NCI-H526 treated with DMSO at 0.1 percent for 48 hours (cell line): ENCODE data around the gene ZSCAN10.
"Not testable (repeated sequence)": the region's sequence is repeated elsewhere in the genome, so short reads cannot be mapped to it uniquely, and the experiment has no call there.

Experiments
- DNase-seq: peaks from one replicate; lab custom pipeline; 2025; lab: John Stamatoyannopoulos, UW

The ZSCAN10 gene

DNA sequence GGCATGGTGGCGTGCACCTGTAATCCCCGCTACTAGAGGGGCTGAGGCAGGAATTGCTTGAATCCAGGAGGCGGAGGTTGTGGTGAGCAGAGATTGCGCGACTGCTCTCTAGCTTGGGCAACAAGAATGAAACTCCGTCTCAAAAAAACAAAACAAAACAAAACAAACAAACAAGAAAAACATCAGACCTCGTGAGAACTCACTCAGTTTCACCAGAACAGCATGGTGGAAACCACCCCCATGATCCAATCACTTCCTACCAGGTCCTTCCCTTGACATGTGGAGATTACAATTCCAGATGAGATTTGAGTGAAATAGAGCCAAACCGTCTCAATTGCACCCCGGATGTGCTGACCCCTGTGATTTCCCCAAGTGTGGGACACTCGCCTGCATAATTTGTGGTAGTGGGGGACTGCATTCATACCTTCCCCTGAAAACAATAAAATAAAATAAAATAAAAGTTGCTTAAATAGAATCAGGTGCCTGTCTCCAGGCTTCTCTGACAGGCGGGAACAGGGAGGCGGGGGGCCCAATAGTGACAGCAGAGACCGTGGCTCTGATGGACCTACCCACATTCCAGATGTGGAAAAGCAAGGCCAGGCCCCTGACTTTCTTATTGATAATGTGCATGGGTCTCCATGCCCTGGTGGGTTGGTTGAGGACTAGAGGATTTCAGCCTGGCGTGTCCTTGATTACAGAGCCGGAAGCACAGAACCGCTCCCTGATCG is 13.1 kb downstream of the ZSCAN10 start:
- DNase-seq, result no peak

DNA sequence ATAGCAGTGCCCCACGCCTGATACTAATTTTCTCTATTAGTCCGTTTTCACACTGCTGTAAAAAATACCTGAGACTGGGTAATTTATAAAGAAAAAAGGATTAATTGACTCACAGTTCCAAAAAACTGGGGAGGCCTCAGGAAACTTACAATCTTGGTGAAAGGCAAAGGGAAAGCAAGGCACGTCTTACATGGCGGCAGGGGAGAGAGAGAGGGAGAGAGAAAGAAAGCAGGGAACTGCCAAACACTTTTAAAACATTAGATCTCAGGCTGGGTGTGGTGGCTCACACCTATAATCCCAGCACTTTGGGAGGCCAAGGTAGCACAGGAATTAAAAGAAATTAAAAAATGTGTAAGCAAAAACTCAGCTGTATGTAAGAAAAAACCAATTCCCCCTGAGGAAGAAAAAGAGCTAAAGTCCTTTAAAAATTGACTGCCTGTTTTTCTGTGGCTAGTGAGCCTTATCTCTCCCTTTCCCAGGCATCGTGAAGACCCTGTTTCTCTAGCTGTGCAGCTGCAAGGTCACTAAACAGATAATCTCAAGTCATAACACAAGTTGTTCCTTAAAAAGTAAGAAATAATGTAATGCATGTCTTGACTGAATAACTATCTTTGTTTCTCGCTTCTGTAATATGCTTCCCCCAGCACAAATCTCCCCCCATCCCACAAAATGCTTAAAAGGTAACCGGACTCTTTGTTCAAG is 14.0 kb downstream of the ZSCAN10 start:
- DNase-seq, result no peak

GRCh38 chr16:3084491-3084890 is 14.6 kb downstream of the ZSCAN10 start:
- no peak for DNase-seq

DNA sequence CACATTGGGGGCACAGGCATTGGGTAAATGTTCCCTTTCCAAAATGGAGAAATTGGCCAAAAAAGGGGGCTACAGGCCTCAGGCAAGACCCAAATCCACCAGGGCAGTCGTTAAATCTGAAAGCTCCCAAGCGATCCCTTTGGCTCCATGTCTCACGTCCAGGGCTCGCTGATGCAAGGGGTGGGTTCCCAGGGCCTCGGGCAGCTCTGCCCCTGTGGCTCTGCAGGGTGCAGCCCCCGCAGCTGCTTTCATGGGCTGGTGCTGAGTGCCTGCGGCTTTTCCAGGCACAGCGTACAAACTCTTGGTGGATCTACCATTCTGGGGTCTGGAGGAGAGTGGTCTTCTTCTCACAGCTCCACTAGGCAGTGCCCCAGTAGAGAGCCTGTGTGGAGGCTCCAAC is 15.7 kb downstream of the ZSCAN10 start:
- not testable (repeated sequence) for DNase-seq

DNA sequence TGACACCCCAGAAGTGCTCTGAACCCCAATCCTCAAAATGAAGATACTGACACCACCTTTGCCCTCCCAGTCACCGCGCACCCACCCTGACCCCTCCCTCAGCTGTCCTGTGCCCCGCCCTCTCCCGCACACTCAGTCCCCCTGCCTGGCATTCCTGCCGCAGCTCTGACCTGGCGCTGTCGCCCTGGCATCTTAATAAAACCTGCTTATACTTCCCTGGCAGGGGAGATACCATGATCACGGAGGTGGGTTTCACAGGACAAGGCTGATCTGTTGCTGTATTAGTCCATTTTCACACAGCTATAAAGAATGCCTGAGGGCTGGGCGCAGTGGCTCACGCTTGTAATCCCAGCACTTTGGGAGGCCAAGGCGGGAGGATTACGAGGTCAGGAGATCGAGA is 17.1 kb downstream of the ZSCAN10 start:
- not testable (repeated sequence) for DNase-seq

DNA sequence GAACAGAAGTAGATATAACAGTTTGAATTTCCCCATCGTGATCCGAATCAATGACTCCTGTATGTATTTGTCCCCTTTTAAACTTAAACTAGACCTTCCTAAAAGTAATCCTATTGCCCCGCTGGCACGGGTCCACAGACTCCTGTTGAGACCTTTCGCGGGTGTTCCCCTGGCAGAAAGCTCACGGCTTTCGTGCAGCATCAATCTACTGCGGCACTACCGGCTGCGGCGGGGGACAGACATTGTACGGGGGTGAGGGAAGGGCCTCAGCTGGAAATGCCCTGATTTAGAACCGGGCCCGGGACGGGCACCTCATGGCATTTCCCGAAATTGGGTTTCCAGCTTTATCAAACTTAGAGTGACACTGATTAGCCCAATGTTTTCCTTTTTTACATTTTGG is 19.1 kb downstream of the ZSCAN10 start:
- DNase-seq, result no peak

DNA sequence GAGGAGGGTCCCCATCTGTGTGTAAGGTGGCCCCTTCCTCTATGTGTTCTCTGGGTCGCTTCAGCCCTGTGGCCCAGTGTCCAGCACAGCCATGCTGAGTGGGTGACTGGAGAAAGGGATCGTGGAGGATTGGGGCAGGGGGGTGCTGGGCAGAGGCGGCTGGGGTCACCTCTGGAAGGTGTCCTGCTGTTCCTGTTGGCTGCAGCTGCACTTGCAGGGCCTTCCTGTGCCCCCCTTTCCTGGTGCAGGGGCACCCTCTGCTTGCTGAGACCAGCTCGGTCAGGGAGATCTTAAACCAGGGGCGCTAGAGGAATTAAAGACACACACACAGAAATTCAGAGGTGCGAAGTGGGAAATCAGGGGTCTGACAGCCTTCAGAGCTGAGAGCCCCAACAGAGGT is 22.5 kb downstream of the ZSCAN10 start:
- DNase-seq, result no peak

- DNase-seq, result not testable (repeated sequence)
Measured at GRCh38 chr16:3075946-3076345, 23.1 kb downstream of the ZSCAN10 start.

DNA sequence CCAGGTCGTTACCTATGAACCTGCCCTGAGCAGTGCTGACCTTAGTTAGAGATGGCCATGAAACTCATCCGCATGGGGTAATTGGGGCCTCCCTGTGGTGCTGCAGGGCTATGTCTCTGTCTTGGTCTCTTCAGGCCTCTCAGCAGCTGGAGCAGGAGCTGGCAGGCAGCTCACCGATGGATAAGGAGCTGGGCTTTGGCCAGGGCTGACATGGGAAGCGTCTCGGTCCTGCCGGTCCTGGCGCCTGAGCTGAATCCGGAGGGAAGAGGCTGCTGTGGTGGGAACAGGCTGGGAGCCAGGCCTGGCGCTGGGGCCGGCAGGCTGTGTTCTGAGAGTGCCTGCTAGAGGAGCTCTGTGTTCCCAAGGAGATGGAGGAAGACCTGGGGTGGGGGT is 23.6 kb downstream of the ZSCAN10 start:
- DNase-seq, result no peak

- no peak for DNase-seq
Measured at GRCh38 chr16:3074860-3075522, 24.1 kb downstream of the ZSCAN10 start.

GRCh38 chr16:3073448-3073847 is 25.6 kb downstream of the ZSCAN10 start:
- DNase-seq, result no peak

DNA sequence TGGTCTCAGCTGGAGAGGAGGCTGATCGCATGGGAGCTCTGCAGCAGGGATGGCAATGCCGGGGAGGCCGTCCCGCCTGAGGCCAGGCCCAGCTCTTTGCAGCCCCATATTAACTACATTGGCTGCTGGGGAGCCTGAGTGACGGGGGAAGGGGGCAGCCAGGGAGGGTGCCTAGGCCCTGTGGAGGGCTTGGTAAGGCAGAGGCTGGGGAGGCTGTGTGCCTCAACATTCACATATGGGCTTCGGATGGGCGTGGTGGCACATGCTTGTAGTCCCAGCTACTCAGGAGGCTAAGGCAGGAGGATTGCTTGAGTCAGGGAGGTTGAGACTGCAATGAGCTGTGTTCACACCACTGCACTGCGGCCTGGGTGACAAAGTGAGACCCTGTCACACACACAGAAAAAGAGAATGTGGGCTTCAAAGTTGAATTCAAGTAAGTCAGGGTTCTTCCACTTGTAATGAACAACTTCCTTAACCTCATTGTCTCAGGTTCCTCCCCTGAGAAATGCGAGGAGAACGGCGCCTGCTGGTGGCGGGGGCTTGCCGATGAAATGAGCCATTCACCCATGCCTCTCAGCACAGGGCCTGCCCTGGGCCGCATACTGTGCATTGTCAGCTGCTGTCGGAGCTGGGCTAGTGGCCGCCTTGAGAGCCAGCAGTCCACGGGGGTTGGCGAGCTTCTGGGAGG is 26.4 kb downstream of the ZSCAN10 start:
- not testable (repeated sequence) for DNase-seq

DNA sequence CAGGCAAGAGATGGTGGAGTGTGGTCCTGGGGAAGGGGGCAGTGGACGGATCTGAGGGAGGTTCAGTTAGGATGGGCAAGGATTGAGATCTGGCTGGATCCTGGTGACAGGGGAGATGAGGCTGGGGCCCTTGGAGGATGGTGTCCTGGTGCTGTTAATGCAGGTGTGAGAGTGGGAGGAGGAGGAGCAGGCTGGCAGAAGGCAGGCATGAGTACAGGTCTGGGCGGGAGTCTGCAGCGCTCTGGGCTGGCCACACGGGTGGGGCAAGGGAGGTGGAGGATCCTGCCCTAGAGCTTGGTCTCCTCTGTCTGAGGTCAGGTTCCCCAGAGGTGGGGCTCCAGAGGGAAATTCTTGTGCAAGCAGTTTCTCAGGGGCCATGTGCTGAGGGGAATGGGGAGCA is 26.9 kb downstream of the ZSCAN10 start:
- DNase-seq, result not testable (repeated sequence)

DNA sequence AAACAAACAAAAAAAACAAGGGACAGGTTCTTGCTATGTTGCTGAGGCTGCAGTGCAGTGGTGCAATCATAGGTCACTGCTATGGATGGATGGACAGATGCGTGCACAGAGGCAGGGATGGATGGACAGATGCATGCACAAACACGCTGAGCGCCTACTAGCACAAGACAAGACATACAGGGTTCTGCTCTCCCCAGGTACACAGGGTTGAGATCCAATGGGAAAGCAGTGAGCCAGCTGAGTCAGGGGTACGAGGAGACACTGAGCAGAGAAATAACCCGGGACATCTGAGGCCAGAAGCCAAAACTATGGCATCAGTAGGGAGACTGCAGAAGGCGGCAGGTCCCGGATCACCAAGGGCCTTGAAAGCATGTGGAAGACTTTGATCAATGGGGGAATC is 27.4 kb downstream of the ZSCAN10 start:
- no peak for DNase-seq

GRCh38 chr16:3070608-3071111 is 28.4 kb downstream of the ZSCAN10 start:
- no peak for DNase-seq

- DNase-seq, result not testable (repeated sequence)
Measured at GRCh38 chr16:3069146-3069545, 29.9 kb downstream of the ZSCAN10 start.

DNA sequence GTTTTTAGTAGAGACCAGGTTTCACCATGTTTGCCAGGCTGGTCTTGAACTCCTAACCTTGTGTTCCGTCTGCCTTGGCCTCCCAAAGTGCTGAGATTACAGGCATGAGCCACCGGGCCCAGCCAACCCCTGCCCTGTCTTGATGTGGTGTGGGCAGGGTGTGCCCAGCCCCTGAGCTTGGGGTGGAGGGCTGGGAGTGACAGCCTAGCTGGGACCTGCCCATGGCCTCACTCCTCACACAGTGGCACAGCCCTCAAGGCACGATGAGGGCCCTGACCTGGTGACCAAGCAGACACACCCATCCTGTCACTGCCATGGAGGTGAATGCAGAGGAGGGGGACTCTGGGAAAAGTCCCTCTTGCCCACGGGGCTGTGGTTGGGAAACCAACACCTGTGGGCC is 30.6 kb downstream of the ZSCAN10 start:
- DNase-seq, result no peak

DNA sequence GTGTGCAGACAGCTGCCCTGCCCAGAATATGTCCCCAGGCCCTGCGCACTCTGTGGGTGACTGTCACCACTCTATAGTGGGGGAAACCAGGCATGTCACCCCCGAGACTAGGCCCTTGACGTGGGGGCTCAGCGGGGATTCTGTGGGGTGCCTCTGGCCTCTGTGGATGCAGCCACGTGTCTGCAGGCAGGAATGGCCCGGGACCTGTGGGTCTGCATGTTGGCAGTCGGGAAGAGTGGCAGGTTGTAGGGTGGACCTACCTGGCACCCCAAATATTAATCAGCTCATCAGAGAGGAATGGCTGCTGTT is 32.7 kb downstream of the ZSCAN10 start:
- DNase-seq, result no peak

DNA sequence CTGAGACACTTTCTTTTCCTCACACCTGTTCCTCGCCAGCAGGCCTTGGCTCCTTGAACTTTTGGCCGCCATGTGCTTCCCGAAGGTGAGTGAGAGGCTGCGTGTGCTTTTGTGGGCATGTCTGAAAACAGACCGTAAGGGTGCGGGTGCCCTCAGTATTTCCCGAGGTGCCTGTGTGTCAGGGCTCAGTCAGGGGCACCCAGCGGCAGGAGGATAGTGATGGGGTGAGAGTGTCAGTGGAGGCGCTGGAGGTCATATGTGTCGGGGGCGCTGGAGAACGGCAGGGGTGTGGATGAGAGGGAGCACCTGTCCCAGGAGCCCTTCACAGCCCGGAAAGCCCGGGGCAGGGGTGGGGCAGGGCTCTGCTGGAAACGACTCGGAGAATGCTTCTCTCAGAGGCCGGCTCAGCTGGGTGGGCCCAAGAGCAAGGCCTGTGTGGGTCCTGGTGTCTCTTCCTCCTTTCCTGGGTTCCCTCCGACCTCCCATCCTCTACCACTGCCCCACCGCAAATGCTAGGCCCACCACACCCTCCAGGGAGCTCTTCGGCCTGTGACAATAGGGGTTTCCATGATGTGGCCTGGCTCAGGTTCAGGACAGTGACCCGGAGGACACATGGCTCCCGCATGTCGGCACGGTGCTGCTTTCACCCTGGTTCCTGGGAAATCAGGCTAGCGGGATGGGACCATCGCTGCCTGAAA is 33.2 kb downstream of the ZSCAN10 start:
- no peak for DNase-seq

DNA sequence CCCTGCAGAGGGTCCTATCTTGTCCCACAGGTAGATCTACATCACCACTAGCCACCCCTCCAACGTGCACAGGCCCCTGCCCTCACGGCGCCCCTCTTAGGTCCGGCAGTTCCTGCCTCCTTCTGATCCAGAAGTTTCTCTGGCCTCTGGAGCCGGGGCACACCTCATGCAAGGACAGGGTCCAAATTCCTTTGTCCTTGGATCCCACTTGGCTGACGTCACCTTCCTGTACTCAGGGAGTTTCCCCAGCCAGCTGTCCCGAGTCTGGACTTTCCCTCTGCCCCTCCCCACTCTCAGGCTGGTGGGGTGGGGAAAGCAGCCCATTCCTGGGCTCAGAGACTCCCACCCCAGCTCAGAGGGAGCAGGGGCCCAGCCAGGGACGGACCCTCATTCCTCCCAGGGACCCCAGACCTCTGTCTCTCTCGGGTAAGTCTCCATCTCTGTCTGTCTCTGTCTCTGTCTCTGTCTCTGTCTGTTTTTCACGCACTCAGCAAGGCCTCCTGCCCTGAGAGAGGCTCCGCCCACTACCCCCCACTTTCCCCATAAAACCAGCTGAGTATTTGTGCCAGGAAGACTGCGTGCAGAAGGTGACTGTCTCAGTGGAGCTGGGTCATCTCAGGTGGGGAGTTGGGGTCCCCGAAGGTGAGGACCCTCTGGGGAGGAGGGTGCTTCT is 33.9 kb downstream of the ZSCAN10 start, which contains the start of gene IL32:
Gene IL32 (plus strand): TSS at position 572 of the 673 bp plus-strand sequence. CDS start 172 bp downstream, outside the sequence.
- no peak for DNase-seq
